BJ (cell line): ENCODE results near the gene MAS1L. TPM values are rescaled to one million over a fixed set of nuclear protein-coding genes. Genes with fewer than 3 reads are reported as not detected.

Source experiments
- CTCF ChIA-PET: fragments of 350-600 bp; formaldehyde crosslinking; extraction: SDS; loops from one replicate; lab custom pipeline; 2021; ENCODE audit warnings: antibody characterized with exemption, inconsistent platforms; lab: Yijun Ruan, JAX
- POLR2A ChIA-PET: fragments of 300-600 bp; sonication (Branson Sonifier 250); formaldehyde crosslinking; extraction: SDS; loops from one replicate; lab custom pipeline; 2021; ENCODE audit warnings: antibody characterized with exemption; lab: Charles Lee
- DNase-seq: peaks from one replicate; pipeline ENCODE4 v3.0.0-alpha.2; 2011; ENCODE audit warnings: low read depth
- H3K27me3 ChIP-seq: 2 replicates; pipeline ENCODE4 v1.6.0; 2011; ENCODE audit warnings: low read length; ENCODE audit not compliant: control insufficient read depth, insufficient read depth
- H3K36me3 ChIP-seq: 2 replicates; pipeline ENCODE4 v1.5.1; 2011; ENCODE audit warnings: low read length; ENCODE audit not compliant: control insufficient read depth, insufficient read depth
- H3K4me3 ChIP-seq: 2 replicates; pipeline ENCODE4 v1.5.1; 2011; ENCODE audit warnings: low read depth, mild to moderate bottlenecking, control low read depth, low read length
- polyA plus RNA-seq: library from polyadenylated mRNA; depleted of rRNA; stranded (reverse); fragments of >200 nt; gene quantifications from 2 replicates; pipeline ENCODE4 v1.2.3, GENCODE V29; 2011
- TF ChIP-seq, protein P1 (sequence below): IDR thresholded peaks from 2 replicates; pipeline ENCODE4 v1.5.1; 2011; ENCODE audit warnings: low read depth, mild to moderate bottlenecking, control low read depth, inconsistent platforms, low read length, moderate library complexity; ENCODE audit not compliant: insufficient read depth

Gene MAS1L
- polyA plus RNA-seq, 1 experiment, result not detected

DNA sequence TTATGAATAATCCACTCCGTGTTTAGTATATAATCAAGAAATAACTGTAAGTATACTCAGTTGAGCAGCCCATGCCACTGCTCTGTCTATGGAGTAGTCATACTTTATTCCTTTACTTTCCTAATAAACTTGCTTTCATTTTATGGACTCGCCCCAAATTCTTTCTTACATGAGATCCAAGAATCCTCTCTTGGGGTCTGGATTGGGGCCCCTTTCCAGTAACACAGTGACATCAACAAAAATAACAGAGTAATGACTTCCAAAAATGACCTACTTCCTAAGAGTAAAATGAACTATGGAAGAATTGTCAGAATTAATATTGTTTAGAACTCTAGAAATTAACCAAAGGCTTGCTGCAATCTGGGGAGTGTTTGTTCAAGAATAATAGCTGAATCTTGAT lies 22.0 kb downstream of the MAS1L start:
- TF ChIP-seq, protein P1, sequence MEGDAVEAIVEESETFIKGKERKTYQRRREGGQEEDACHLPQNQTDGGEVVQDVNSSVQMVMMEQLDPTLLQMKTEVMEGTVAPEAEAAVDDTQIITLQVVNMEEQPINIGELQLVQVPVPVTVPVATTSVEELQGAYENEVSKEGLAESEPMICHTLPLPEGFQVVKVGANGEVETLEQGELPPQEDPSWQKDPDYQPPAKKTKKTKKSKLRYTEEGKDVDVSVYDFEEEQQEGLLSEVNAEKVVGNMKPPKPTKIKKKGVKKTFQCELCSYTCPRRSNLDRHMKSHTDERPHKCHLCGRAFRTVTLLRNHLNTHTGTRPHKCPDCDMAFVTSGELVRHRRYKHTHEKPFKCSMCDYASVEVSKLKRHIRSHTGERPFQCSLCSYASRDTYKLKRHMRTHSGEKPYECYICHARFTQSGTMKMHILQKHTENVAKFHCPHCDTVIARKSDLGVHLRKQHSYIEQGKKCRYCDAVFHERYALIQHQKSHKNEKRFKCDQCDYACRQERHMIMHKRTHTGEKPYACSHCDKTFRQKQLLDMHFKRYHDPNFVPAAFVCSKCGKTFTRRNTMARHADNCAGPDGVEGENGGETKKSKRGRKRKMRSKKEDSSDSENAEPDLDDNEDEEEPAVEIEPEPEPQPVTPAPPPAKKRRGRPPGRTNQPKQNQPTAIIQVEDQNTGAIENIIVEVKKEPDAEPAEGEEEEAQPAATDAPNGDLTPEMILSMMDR, result no peak
- no peak for DNase-seq
- CTCF ChIA-PET, result no interaction called here
- POLR2A ChIA-PET, result no interaction called here
- H3K27me3 ChIP-seq, result no peaks in the 10 kb centered on the region
- no peak overlapping the region for H3K4me3 ChIP-seq
- no peaks in the 10 kb centered on the region for H3K36me3 ChIP-seq

DNA sequence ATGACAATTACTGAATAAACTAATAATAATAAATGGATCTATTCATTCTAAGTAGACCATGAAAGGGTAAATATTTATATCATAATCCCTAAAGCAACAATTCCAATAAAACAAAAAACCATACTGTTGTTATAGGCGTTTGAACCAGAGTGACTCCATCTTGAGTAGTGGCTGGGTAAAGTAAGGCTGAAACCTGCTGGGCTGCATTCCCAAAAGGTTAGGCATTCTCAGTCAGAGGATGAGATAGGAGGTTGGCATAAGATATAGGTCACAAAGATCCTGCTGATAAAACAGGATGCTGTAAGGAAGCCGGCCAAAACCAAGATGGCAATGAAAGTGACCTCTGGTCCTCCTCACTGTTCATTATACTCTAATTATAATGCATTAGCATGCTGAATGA lies 22.5 kb downstream of the MAS1L start:
- ChIA-PET CTCF (no interaction called here), POLR2A (no interaction called here)
- Histone ChIP-seq H3K27me3 (no peaks in the 10 kb centered on the region), H3K4me3 (no peak overlapping the region), H3K36me3 (no peaks in the 10 kb centered on the region)
- TF ChIP-seq, protein P1, result no peak
- no peak for DNase-seq

DNA sequence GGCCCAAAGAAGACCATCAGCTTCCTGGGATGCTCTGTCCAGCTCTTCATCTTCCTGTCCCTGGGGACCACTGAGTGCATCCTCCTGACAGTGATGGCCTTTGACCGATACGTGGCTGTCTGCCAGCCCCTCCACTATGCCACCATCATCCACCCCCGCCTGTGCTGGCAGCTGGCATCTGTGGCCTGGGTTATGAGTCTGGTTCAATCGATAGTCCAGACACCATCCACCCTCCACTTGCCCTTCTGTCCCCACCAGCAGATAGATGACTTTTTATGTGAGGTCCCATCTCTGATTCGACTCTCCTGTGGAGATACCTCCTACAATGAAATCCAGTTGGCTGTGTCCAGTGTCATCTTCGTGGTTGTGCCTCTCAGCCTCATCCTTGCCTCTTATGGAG lies 25.7 kb downstream of the MAS1L start:
- ChIA-PET CTCF (no interaction called here), POLR2A (no interaction called here)
- Histone ChIP-seq H3K27me3 (no peaks in the 10 kb centered on the region), H3K4me3 (no peak overlapping the region), H3K36me3 (no peaks in the 10 kb centered on the region)
- no peak for DNase-seq
- TF ChIP-seq, protein P1, result no peak

DNA sequence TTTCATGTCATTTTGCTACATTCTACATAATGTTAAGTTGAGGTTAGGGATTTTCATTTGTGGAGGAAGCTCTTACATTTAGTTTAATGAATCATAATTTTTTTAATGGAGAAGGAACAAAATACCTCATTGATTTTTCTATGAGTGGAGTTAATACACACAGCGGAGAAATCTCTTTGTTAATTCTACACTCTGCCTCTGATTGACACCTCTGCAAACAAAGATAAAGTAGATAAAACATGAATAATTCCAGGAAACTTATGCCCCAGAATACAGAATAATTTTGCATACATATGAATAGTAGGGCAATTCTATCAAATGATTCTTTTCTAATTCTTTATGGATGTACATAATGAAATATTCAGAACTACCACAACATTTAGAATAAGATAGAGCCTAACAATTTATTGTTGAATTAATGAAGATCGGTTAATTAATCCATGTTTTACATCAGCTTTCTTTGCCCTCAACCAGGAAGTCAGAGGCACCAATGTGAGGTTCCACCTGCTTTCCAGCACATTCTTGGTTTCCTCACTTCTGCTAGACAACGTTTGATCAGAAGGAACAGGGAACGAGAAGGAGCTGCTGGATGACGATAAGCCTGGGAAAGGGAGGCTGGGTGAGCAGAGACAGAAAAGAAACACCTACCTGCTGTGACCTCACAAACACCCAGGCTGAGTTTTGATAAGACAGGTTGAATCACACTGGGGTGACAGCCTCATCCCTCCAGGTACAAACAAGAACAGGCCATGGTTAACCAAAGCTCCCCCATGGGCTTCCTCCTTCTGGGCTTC lies 26.5 kb downstream of the MAS1L start:
- POLR2A ChIA-PET, result no interaction called here
- no peak for DNase-seq
- H3K27me3 ChIP-seq, result no peaks in the 10 kb centered on the region
- no peak overlapping the region for H3K4me3 ChIP-seq
- CTCF ChIA-PET, result no interaction called here
- TF ChIP-seq, protein P1, result no peak
- no peaks in the 10 kb centered on the region for H3K36me3 ChIP-seq

DNA sequence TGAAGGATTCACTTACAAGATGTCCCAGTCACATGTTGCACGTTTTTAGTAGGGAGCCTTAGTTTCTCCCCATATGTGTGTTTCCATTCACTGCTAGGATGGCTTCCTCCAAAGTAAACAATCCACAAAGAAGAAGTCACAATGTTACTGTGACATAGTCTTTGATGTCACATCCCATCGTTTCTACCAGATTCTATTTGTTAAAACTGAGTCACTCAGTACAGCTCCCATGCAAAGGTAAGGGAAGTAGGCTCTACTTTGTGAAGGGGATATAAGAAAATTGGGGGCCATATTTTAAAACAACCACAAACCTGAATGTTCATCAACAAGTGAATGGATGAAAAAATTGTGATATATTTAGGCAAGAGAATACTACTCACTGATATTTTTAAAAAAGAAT lies 30.8 kb downstream of the MAS1L start, which contains the start of the genes OR11A1 and OR2H1:
Gene OR11A1 (minus strand): TSS at position 101 of the 400 bp plus-strand sequence. CDS start 29,430 bp downstream, outside the sequence.
Gene OR2H1 (plus strand): TSS at position 185 of the 400 bp plus-strand sequence. CDS start 4,615 bp downstream, outside the sequence.
- TF ChIP-seq, protein P1, result no peak
- Histone ChIP-seq H3K27me3 (no peaks in the 10 kb centered on the region), H3K36me3 (no peaks in the 10 kb centered on the region), H3K4me3 (no peak within 1 kb of the TSS)
- ChIA-PET CTCF (no interaction called here), POLR2A (no interaction called here)
- no peak for DNase-seq
